OCI-LY1 (cell line): ENCODE results near the gene METRN.

Experiments used
- CTCF ChIP-seq: fragments of 200-600 bp; sonication (generic), shearing (Covaris generic); IDR thresholded peaks from 2 replicates; pipeline ENCODE4 v1.5.1; 2017; ENCODE audit warnings: mild to moderate bottlenecking, antibody characterized with exemption, low read length, moderate library complexity, mixed read lengths
- EZH2 ChIP-seq: fragments of 200-600 bp; sonication (generic), shearing (Covaris generic); IDR thresholded peaks from 2 replicates; pipeline ENCODE4 v1.8.0; 2017; ENCODE audit warnings: borderline replicate concordance, mixed run types, mild to moderate bottlenecking, antibody characterized with exemption, low read length, moderate library complexity, mixed read lengths

- TF ChIP-seq CTCF (no peak), EZH2 (no peak)
These were observed 3.5 kb downstream of the METRN start for GRCh38 chr16:718389-718788.
